MCF 10A (cell line): Measurements from ENCODE around the gene GORAB. TPM values are rescaled to one million over a fixed set of nuclear protein-coding genes. Genes with fewer than 3 reads are reported as not detected.

Experiments
- BruUV-seq: library from RNA; stranded (reverse); fragments of 400-500 nt; replicated peaks from 2 replicates; lab custom pipeline; 2021; lab: Mats Ljungman, UMichigan
- CTCF ChIA-PET: fragments of 300-600 bp; sonication (Branson Sonifier 250); formaldehyde crosslinking; extraction: SDS; loops from one replicate; lab custom pipeline; 2021; ENCODE audit warnings: antibody characterized with exemption, inconsistent platforms; lab: Yijun Ruan, JAX
- POLR2A ChIA-PET: fragments of 300-600, 350-650 bp; sonication (Branson Sonifier 250); formaldehyde crosslinking; extraction: SDS; loops from one replicate; lab custom pipeline; 2020; ENCODE audit warnings: antibody characterized with exemption, inconsistent platforms; lab: Yijun Ruan, JAX
- DNase-seq: peaks from one replicate; pipeline ENCODE4 v3.0.0-alpha.2; 2018; ENCODE audit not compliant: unreplicated experiment
- H3K27ac Mint-ChIP-seq: one replicate; pipeline ENCODE4 v1.8.0; 2022; ENCODE audit warnings: mild to moderate bottlenecking, low read depth, mixed read lengths; ENCODE audit not compliant: unreplicated experiment
- H3K27me3 Mint-ChIP-seq: one replicate; pipeline ENCODE4 v1.8.0; 2022; ENCODE audit warnings: mixed read lengths; ENCODE audit not compliant: insufficient read depth, unreplicated experiment
- H3K36me3 Mint-ChIP-seq: one replicate; pipeline ENCODE4 v1.8.0; 2022; ENCODE audit warnings: mild to moderate bottlenecking, moderate library complexity, mixed read lengths; ENCODE audit not compliant: insufficient read depth, unreplicated experiment
- H3K4me1 Mint-ChIP-seq: one replicate; pipeline ENCODE4 v1.8.0; 2022; ENCODE audit warnings: mixed read lengths; ENCODE audit not compliant: insufficient read depth, unreplicated experiment
- H3K4me3 Mint-ChIP-seq: one replicate; pipeline ENCODE4 v1.8.0; 2022; ENCODE audit warnings: mild to moderate bottlenecking, moderate library complexity, mixed read lengths; ENCODE audit not compliant: unreplicated experiment
- H3K9me3 Mint-ChIP-seq: one replicate; pipeline ENCODE4 v1.8.0; 2022; ENCODE audit warnings: mixed read lengths; ENCODE audit not compliant: unreplicated experiment
- CTCF ChIP-seq: fragments of 200-600 bp; IDR thresholded peaks from one replicate; pipeline ENCODE4 v1.8.0; 2022; ENCODE audit warnings: antibody characterized with exemption, mild to moderate bottlenecking; ENCODE audit not compliant: unreplicated experiment
- intact Hi-C: fragments of 100-400 bp; cut with micrococcal nuclease; formaldehyde crosslinking; loops from 2 replicates; pipeline ENCODE4 v1.14.1; 2022
- total RNA-seq: library from RNA; stranded (reverse); gene quantifications from 2 replicates; pipeline ENCODE4 v1.2.3, GENCODE V29; 2022

The GORAB gene
- total RNA-seq, 1 experiment from 2014 or later, result 14.0 TPM

DNA sequence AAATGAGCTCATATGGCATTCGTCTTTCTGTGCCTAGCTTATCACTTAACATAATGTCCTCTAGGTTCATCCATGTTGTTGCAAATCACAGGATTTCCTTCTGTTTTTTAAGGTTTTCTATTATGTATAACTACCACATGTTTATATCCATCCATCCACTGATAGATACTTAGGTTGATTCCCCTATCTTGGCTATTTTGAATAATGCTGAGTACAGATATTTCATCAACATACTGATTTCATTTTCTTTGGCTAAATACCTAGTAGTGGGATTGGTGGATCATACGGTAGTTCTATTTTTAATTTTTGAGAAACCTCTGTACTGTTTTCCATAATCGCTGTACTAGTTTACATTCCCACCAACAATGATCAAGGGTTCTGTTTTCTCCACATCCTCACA, 45.0 kb downstream of the GORAB start:
- POLR2A ChIA-PET, result interaction anchor here (0.8 to 1.2 kb wide), 2 partner anchors 10 to 332 kb away, joined by 3 read pairs; no protein-coding TSS in a partner anchor
- Mint-ChIP-seq H3K27me3 (no peaks in the 10 kb centered on the region), H3K4me1 (no peaks in the 10 kb centered on the region), H3K4me3 (no peak overlapping the region), H3K36me3 (no peaks in the 10 kb centered on the region), H3K27ac (no peak overlapping the region), H3K9me3 (peaks cover 4% of the 10 kb centered on the region)
- no peak for TF ChIP-seq CTCF
- DNase-seq, result no peak
- intact Hi-C loops, result no loop called here
- no TSS peak for BruUV-seq
- CTCF ChIA-PET, result interaction anchor here (0.7 kb wide), 1 partner anchor 160 kb away, joined by 3 read pairs; no protein-coding TSS in a partner anchor

- Mint-ChIP-seq H3K36me3 (no peaks in the 10 kb centered on the region), H3K4me1 (no peaks in the 10 kb centered on the region), H3K27ac (no peak overlapping the region), H3K9me3 (no peaks in the 10 kb centered on the region), H3K27me3 (no peaks in the 10 kb centered on the region), H3K4me3 (no peak overlapping the region)
- no peak for DNase-seq
- ChIA-PET POLR2A (no interaction called here), CTCF (interaction anchor here (0.6 kb wide), 2 partner anchors 13 to 648 kb away, joined by 3 read pairs; no protein-coding TSS in a partner anchor)
- intact Hi-C loops, result no loop called here
- TF ChIP-seq CTCF, result no peak
- BruUV-seq, result no TSS peak
These were observed 46.4 kb downstream of the GORAB start for GRCh38 chr1:170578359-170578758.

DNA sequence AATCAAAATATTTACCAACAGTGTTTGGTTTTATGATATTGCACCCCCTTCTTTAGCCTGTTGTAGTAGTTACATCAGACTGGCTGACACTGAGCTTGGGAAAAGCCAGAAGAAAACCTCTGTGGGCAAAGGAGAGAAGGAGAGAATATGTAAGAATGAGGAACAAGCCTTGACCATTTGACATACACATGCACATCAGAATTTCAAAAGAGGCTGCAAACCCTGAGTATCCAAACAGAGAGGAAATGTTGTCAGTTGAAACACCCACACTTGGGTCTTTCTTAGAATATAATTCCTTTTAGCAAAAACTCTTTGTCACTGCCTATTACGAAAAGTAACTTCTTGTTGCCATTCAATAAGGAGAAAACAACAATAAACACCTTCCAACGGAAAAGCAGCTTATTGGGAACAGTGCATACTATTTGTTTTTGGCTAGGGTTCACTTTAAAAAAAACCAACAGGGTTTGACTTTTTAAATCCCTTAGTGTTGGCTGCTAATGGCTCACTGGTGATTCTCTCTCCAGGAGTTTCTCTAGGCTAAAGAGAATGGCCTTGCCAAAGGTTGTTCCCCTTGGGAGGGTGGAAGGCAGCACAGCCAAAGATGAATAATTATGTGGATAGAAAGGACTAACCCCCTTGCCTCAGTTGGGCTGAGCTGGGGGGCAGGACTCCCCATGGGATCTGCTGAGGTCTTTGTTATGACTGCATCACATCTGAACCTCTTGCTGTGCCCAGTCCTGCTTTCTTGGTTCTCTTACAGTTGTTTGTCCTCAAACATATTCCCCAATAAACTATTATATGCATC, 48.9 kb downstream of the GORAB start:
- no peak for TF ChIP-seq CTCF
- no peak for DNase-seq

DNA sequence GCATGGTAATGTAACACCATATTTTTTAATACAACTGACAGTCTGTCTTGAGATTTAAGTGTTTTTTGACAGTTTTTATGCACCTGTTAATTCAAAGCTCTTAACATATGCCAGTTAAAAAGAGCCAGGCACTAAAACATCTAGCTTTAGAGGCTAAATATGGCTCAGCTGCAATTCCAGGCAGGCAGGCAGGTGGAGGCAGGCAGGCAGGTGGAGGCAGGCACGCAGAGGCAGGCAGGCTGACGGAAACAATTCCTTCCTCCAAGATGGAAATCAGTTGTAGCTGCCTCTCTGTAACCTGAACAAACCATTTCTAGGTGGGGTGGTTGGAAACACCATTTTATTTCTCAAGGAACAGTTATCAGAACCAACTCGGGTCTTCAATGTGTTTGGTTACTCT, 51.2 kb downstream of the GORAB start:
- intact Hi-C loops, result loop anchor here (10.0 kb wide), 1 partner anchor 192 kb away; no protein-coding TSS in a partner anchor
- Mint-ChIP-seq H3K36me3 (no peaks in the 10 kb centered on the region), H3K9me3 (no peaks in the 10 kb centered on the region), H3K27ac (no peak overlapping the region), H3K27me3 (no peaks in the 10 kb centered on the region), H3K4me3 (no peak overlapping the region), H3K4me1 (no peaks in the 10 kb centered on the region)
- no peak for DNase-seq
- ChIA-PET CTCF (interaction anchor here (0.6 to 1.0 kb wide), 7 partner anchors 13 to 1039 kb away, joined by 3 to 4 read pairs (median 3); no protein-coding TSS in a partner anchor), POLR2A (no interaction called here)
- no TSS peak for BruUV-seq
- TF ChIP-seq CTCF, result no peak

More for the DNA sequence above, 48.9 kb downstream of the GORAB start:
- Mint-ChIP-seq H3K4me1 (no peaks in the 10 kb centered on the region), H3K36me3 (no peaks in the 10 kb centered on the region), H3K27me3 (no peaks in the 10 kb centered on the region), H3K4me3 (no peak overlapping the region), H3K9me3 (no peaks in the 10 kb centered on the region), H3K27ac (no peak overlapping the region)
- ChIA-PET POLR2A (interaction anchor here (1.3 kb wide), 1 partner anchor 8 kb away, joined by 4 read pairs; no protein-coding TSS in a partner anchor), CTCF (interaction anchor here (1.2 kb wide), 2 partner anchors 13 to 39 kb away, joined by 3 to 4 read pairs; no protein-coding TSS in a partner anchor)
- intact Hi-C loops, result loop anchor here (10.0 kb wide), 1 partner anchor 194 kb away; no protein-coding TSS in a partner anchor
- BruUV-seq, result no TSS peak
